K562 (cell line): Measurements from ENCODE around the gene TXN. TPM values are rescaled to one million over a fixed set of nuclear protein-coding genes. Genes with fewer than 3 reads are reported as not detected.

Experiments used
- ATAC-seq: fragments of 200-7000 bp; cut with Tn5 transposase; 3 replicates; pipeline ENCODE4 v1.9.1; 2020; ENCODE audit warnings: moderate library complexity
- BruUV-seq: library from RNA; stranded (reverse); fragments of 400-500 nt; replicated peaks from 2 replicates; lab custom pipeline; 2021; lab: Mats Ljungman, UMichigan
- CTCF ChIA-PET: fragments of 300-600 bp; formaldehyde crosslinking; extraction: SDS; loops from one replicate; lab custom pipeline; 2021; ENCODE audit warnings: low intra/inter-chr PET ratio; lab: Yijun Ruan, JAX
- POLR2A ChIA-PET: fragments of 300-600, 350-650 bp; sonication (Branson Sonifier 250); formaldehyde crosslinking; extraction: SDS; loops from one replicate; lab custom pipeline; 2021; ENCODE audit warnings: antibody characterized with exemption, inconsistent platforms; lab: Yijun Ruan, JAX
- DNase-seq, 4 experiments: peaks; one replicate each; pipeline versions ENCODE4 v3.0.0 to v3.0.0-alpha.2; 2011 to 2018; ENCODE audit warnings: low spot score in 3 of 4, mixed read lengths in 3 of 4; ENCODE audit errors: extremely low read depth in 1 of 4
- FAIRE-seq: peaks from 2 replicates; lab custom pipeline; 2011; peaks lifted over from hg19 to GRCh38; lab: Jason Lieb, UNC
- H2AFZ ChIP-seq: 2 replicates; pipeline ENCODE4 v1.6.0; 2011; ENCODE audit warnings: low read depth, low read length, control low read depth, inconsistent platforms
- H3K27ac ChIP-seq: fragments of 200-600 bp; 3 replicates; pipeline ENCODE4 v1.8.0; 2011; ENCODE audit warnings: low read depth, mild to moderate bottlenecking, control low read depth, inconsistent platforms, low read length, moderate library complexity, mixed read lengths; ENCODE audit errors: extremely low read depth
- H3K27me3 ChIP-seq, 2 experiments: fragments of 300-600 bp in 1 of 2; 2 replicates in 1 of 2; 3 replicates in 1 of 2; pipeline versions ENCODE4 v1.6.0 to v1.8.0; 2011; ENCODE audit warnings: inconsistent platforms in 2 of 2, low read length in 2 of 2, mild to moderate bottlenecking in 1 of 2, mixed read lengths in 1 of 2, moderate library complexity in 1 of 2; ENCODE audit not compliant: control insufficient read depth in 2 of 2, insufficient read depth in 2 of 2
- H3K36me3 ChIP-seq: fragments of 300-600 bp; 3 replicates; pipeline ENCODE4 v1.8.0; 2011; ENCODE audit warnings: mild to moderate bottlenecking, low read length, inconsistent platforms; ENCODE audit not compliant: control insufficient read depth, insufficient read depth
- H3K4me1 ChIP-seq, 2 experiments: fragments of 200-600 bp in 1 of 2; replicated peaks in 1 of 2; 2 replicates in 1 of 2; 3 replicates in 1 of 2; pipeline versions ENCODE4 v1.5.1 to v1.8.0; 2011; ENCODE audit warnings: inconsistent platforms in 2 of 2, low read length in 2 of 2, mild to moderate bottlenecking in 1 of 2, mixed read lengths in 1 of 2, moderate library complexity in 1 of 2; ENCODE audit not compliant: control insufficient read depth in 2 of 2, insufficient read depth in 2 of 2
- H3K4me2 ChIP-seq: 2 replicates; pipeline ENCODE4 v1.6.1; 2011; ENCODE audit warnings: low read length, control low read depth, inconsistent platforms, mixed read lengths; ENCODE audit not compliant: insufficient read depth
- H3K4me3 ChIP-seq: fragments of 200-600 bp; sonication (generic), shearing (Covaris generic); 2 replicates; pipeline ENCODE4 v1.5.1; 2016; ENCODE audit warnings: control low read depth, inconsistent platforms
- H3K79me2 ChIP-seq: fragments of 200-600 bp; 3 replicates; pipeline ENCODE4 v1.8.0; 2011; ENCODE audit warnings: low read length, inconsistent platforms; ENCODE audit not compliant: control insufficient read depth, insufficient read depth
- H3K9ac ChIP-seq, 2 experiments: 2 replicates each; pipeline versions ENCODE4 v1.6.0 to v1.6.1; 2011; ENCODE audit warnings: low read depth in 2 of 2, low read length in 2 of 2, control low read depth in 1 of 2, inconsistent platforms in 1 of 2, mild to moderate bottlenecking in 1 of 2, mixed read lengths in 1 of 2; ENCODE audit not compliant: insufficient read depth in 1 of 2
- H3K9me1 ChIP-seq: one replicate; pipeline ENCODE4 v1.6.0; 2011; ENCODE audit warnings: inconsistent platforms, mild to moderate bottlenecking, low read length, moderate library complexity; ENCODE audit not compliant: control insufficient read depth, insufficient read depth
- H3K9me3 ChIP-seq: replicated peaks from 2 replicates; pipeline ENCODE4 v1.5.1; 2011; ENCODE audit warnings: low read depth, low read length, inconsistent platforms; ENCODE audit not compliant: control insufficient read depth, insufficient read depth
- H4K20me1 ChIP-seq: replicated peaks from 2 replicates; pipeline ENCODE4 v1.6.1; 2011; ENCODE audit warnings: low read length, inconsistent platforms, mixed read lengths; ENCODE audit not compliant: control insufficient read depth, insufficient read depth
- ARID2 ChIP-seq: fragments of 450-650 bp; IDR thresholded peaks from 2 replicates; pipeline ENCODE4 v1.6.1; 2017; ENCODE audit warnings: antibody characterized with exemption, mild to moderate bottlenecking
- CCNT2 ChIP-seq: IDR thresholded peaks from 2 replicates; pipeline ENCODE4 v1.6.1; 2011; ENCODE audit warnings: borderline replicate concordance, low read depth, mild to moderate bottlenecking, moderate library complexity, mixed read lengths, low read length; ENCODE audit not compliant: insufficient read length; ENCODE audit errors: extremely low read depth
- CREBBP ChIP-seq: IDR thresholded peaks from one replicate; pipeline ENCODE4 v1.6.1; 2012; ENCODE audit warnings: low read depth, mild to moderate bottlenecking, control low read depth, inconsistent platforms, low read length
- DNMT1 ChIP-seq: fragments of 450-650 bp; IDR thresholded peaks from 2 replicates; pipeline ENCODE4 v1.6.1; 2016; ENCODE audit warnings: antibody characterized with exemption, mild to moderate bottlenecking
- JUNB ChIP-seq: fragments of 450-650 bp; formaldehyde crosslinking; conservative IDR thresholded peaks from 2 replicates; pipeline ENCODE4 v1.4.0; 2020; ENCODE audit warnings: mild to moderate bottlenecking
- NFIC ChIP-seq: fragments of 450-650 bp; IDR thresholded peaks from 2 replicates; pipeline ENCODE4 v1.6.1; 2017; ENCODE audit warnings: mild to moderate bottlenecking, inconsistent platforms
- RBM34 ChIP-seq: fragments of 200-400 bp; formaldehyde crosslinking; IDR thresholded peaks from 2 replicates; pipeline ENCODE4 v1.6.1; 2018; ENCODE audit warnings: low read length, borderline replicate concordance; ENCODE audit not compliant: insufficient read depth
- XRCC3 ChIP-seq: fragments of 450-650 bp; IDR thresholded peaks from 2 replicates; pipeline ENCODE4 v1.6.1; 2017; ENCODE audit warnings: mild to moderate bottlenecking, moderate library complexity
- YY1 ChIP-seq, 3 experiments: IDR thresholded peaks; 2 replicates each; pipeline ENCODE4 v1.6.1; 2011; ENCODE audit warnings: low read length in 2 of 3, mild to moderate bottlenecking in 2 of 3, moderate library complexity in 2 of 3, borderline replicate concordance in 1 of 3, control low read depth in 1 of 3, low read depth in 1 of 3; ENCODE audit not compliant: insufficient read depth in 3 of 3, insufficient replicate concordance in 2 of 3, control insufficient read depth in 1 of 3, insufficient read length in 1 of 3; ENCODE audit errors: extremely low read depth in 1 of 3
- ZNF274 ChIP-seq: IDR thresholded peaks from 2 replicates; pipeline ENCODE4 v1.6.1; 2011; ENCODE audit warnings: low read depth, mild to moderate bottlenecking, low read length, moderate library complexity, borderline replicate concordance
- ZNF395 ChIP-seq: fragments of 200-800 bp; sonication (Bioruptor generic); IDR thresholded peaks from 2 replicates; pipeline ENCODE4 v1.6.1; 2017; ENCODE audit warnings: missing genetic modification characterization, missing compliant biosample characterization
- WGBS: fragments of 100-300 bp; shearing (Covaris generic); methylation state at CpG from one replicate; pipeline ENCODE4 v1.1.6; 2016; ENCODE audit warnings: low coverage, mixed read lengths; ENCODE audit not compliant: insufficient coverage; ENCODE audit errors: missing lambda C conversion rate; 5-methylcytosine and 5-hydroxymethylcytosine counted together
- in situ Hi-C: fragments of 300-500 bp; cut with MboI; formaldehyde crosslinking; loops from 4 replicates; pipeline ENCODE4 v1.15.0; 2018; ENCODE audit warnings: inconsistent platforms, mixed read lengths
- intact Hi-C: fragments of 100-400 bp; cut with micrococcal nuclease; formaldehyde crosslinking; loops from 2 replicates; pipeline ENCODE4 v1.14.2; 2022
- polyA plus RNA-seq, 8 experiments: library from polyadenylated mRNA; depleted of rRNA in 4 of 8; stranded (reverse) in 5 of 8; unstranded in 3 of 8; fragments of >200 nt; fragmentation: Nextera tagmentation in 2 of 8; fragmentation: Illumina TruSeq in 1 of 8; extraction: Ambion mirVana in 2 of 8; extraction: Trizol in 1 of 8; gene quantifications; 2 replicates each; pipeline versions ENCODE4 v1.2.1 to v1.2.3, GENCODE V29; 2011 to 2014; ENCODE audit warnings: inconsistent platforms in 1 of 8, missing spikeins in 1 of 8
- total RNA-seq, 7 experiments: library from RNA; depleted of rRNA in 6 of 7; stranded (reverse); fragments of >200 nt in 6 of 7; fragmentation: Illumina TruSeq in 2 of 7; extraction: Trizol in 2 of 7; gene quantifications; 2 replicates each; pipeline versions ENCODE4 v1.2.1 to v1.2.3, GENCODE V29; 2011 to 2021; ENCODE audit warnings: low replicate concordance in 1 of 7
- TF ChIP-seq, protein P1 (sequence below): fragments of 250-450 bp; sonication (Bioruptor Pico); IDR thresholded peaks from 2 replicates; pipeline ENCODE4 v1.8.0; 2022; ENCODE audit warnings: inconsistent platforms
- TF ChIP-seq, protein P2 (sequence below): fragments of 250-450 bp; sonication (Bioruptor Pico); IDR thresholded peaks from 2 replicates; pipeline ENCODE4 v1.5.0; 2021; ENCODE audit warnings: mild to moderate bottlenecking, borderline replicate concordance
- TF ChIP-seq, protein P3 (sequence below): fragments of 450-650 bp; IDR thresholded peaks from 2 replicates; pipeline ENCODE4 v1.6.1; 2016; ENCODE audit warnings: mild to moderate bottlenecking

TXN gene
- total and polyA plus RNA-seq, 9 of the 15 experiments (the other 6 are each of a cell fraction or from before 2014, with no cell fraction given), result 272 to 1,596 (median 514) TPM

GRCh38 chr9:110224583-110224982, 31.7 kb downstream of the TXN start:
- CTCF ChIA-PET, result no interaction called here
- no peak overlapping the region for H3K4me2 ChIP-seq
- ATAC-seq, result no peak
- no peaks in the 10 kb centered on the region for H3K79me2 ChIP-seq
- intact Hi-C loops, result no loop called here
- WGBS, result 0% methylated on average over 3 of the region's 3 CpGs
- no peaks in the 10 kb centered on the region for H3K9me1 ChIP-seq
- no peak overlapping the region for H3K27ac ChIP-seq
- no peaks in the 10 kb centered on the region for H3K4me1 ChIP-seq
- H3K27me3 ChIP-seq, result peaks cover 0 to 9% of the 10 kb centered on the region in 2 experiments; a peak in 3 of 5 replicates
- no peak for DNase-seq
- H3K9ac ChIP-seq, result no peak overlapping the region
- no peaks in the 10 kb centered on the region for H3K36me3 ChIP-seq
- in situ Hi-C loops, result no loop called here
- POLR2A ChIA-PET, result no interaction called here
- H3K9me3 ChIP-seq, result no peaks in the 10 kb centered on the region
- no peak overlapping the region for H3K4me3 ChIP-seq
- no peak overlapping the region for H2AFZ ChIP-seq
- BruUV-seq, result no TSS peak
- H4K20me1 ChIP-seq, result no peaks in the 10 kb centered on the region
- no peak for FAIRE-seq
- TF ChIP-seq ZNF274 (no peak), RBM34 (no peak), JUNB (CRISPR knock-in tag) (no peak), XRCC3 (no peak), CREBBP (no peak), CCNT2 (no peak), ZNF395 (no peak), ARID2 (no peak), NFIC (no peak), YY1 (IDR thresholded peaks at IDR 0.05; ENCODE audit: borderline replicate concordance in 1 of 3, control insufficient read depth in 1 of 3, extremely low read depth in 1 of 3, insufficient read depth in 3 of 3, insufficient read length in 1 of 3, insufficient replicate concordance in 2 of 3, low read depth in 1 of 3, low read length in 2 of 3) (no peak), DNMT1 (no peak)
- TF ChIP-seq, protein P1, sequence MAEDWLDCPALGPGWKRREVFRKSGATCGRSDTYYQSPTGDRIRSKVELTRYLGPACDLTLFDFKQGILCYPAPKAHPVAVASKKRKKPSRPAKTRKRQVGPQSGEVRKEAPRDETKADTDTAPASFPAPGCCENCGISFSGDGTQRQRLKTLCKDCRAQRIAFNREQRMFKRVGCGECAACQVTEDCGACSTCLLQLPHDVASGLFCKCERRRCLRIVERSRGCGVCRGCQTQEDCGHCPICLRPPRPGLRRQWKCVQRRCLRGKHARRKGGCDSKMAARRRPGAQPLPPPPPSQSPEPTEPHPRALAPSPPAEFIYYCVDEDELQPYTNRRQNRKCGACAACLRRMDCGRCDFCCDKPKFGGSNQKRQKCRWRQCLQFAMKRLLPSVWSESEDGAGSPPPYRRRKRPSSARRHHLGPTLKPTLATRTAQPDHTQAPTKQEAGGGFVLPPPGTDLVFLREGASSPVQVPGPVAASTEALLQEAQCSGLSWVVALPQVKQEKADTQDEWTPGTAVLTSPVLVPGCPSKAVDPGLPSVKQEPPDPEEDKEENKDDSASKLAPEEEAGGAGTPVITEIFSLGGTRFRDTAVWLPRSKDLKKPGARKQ, result no peak
- TF ChIP-seq, protein P2, sequence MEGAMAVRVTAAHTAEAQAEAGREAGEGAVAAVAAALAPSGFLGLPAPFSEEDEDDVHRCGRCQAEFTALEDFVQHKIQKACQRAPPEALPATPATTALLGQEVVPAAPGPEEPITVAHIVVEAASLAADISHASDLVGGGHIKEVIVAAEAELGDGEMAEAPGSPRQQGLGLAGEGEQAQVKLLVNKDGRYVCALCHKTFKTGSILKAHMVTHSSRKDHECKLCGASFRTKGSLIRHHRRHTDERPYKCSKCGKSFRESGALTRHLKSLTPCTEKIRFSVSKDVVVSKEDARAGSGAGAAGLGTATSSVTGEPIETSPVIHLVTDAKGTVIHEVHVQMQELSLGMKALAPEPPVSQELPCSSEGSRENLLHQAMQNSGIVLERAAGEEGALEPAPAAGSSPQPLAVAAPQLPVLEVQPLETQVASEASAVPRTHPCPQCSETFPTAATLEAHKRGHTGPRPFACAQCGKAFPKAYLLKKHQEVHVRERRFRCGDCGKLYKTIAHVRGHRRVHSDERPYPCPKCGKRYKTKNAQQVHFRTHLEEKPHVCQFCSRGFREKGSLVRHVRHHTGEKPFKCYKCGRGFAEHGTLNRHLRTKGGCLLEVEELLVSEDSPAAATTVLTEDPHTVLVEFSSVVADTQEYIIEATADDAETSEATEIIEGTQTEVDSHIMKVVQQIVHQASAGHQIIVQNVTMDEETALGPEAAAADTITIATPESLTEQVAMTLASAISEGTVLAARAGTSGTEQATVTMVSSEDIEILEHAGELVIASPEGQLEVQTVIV (CRISPR knock-in tag), result no peak
- TF ChIP-seq, protein P3, sequence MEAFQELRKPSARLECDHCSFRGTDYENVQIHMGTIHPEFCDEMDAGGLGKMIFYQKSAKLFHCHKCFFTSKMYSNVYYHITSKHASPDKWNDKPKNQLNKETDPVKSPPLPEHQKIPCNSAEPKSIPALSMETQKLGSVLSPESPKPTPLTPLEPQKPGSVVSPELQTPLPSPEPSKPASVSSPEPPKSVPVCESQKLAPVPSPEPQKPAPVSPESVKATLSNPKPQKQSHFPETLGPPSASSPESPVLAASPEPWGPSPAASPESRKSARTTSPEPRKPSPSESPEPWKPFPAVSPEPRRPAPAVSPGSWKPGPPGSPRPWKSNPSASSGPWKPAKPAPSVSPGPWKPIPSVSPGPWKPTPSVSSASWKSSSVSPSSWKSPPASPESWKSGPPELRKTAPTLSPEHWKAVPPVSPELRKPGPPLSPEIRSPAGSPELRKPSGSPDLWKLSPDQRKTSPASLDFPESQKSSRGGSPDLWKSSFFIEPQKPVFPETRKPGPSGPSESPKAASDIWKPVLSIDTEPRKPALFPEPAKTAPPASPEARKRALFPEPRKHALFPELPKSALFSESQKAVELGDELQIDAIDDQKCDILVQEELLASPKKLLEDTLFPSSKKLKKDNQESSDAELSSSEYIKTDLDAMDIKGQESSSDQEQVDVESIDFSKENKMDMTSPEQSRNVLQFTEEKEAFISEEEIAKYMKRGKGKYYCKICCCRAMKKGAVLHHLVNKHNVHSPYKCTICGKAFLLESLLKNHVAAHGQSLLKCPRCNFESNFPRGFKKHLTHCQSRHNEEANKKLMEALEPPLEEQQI, result no peak
